ENCODE results near the gene TM2D3.
"Not testable (repeated sequence)": the region's sequence is repeated elsewhere in the genome, so short reads cannot be mapped to it uniquely, and the experiment has no call there.

Gene TM2D3

GRCh38 chr15:101626729-101627128, 25.5 kb downstream of the TM2D3 start:
- not testable (repeated sequence) for DNase-seq (ENCODE audit: low read depth); H3K4me3 ChIP-seq (ENCODE audit: low read depth, low read length)

GRCh38 chr15:101625980-101626379, 26.2 kb downstream of the TM2D3 start:
- DNase-seq (ENCODE audit: low read depth) = no peak
- no peak overlapping the region for H3K4me3 ChIP-seq (ENCODE audit: low read depth, low read length)

GRCh38 chr15:101625184-101625583, 27.0 kb downstream of the TM2D3 start:
- no peak for DNase-seq (ENCODE audit: low read depth)
- H3K4me3 ChIP-seq (ENCODE audit: low read depth, low read length) = no peak overlapping the region

- DNase-seq (ENCODE audit: low read depth) = no peak
- H3K4me3 ChIP-seq (ENCODE audit: low read depth, low read length) = no peak overlapping the region
Observed at GRCh38 chr15:101623367-101624304, 28.5 kb downstream of the TM2D3 start.

GRCh38 chr15:101621961-101622360, 30.2 kb downstream of the TM2D3 start:
- H3K4me3 ChIP-seq (ENCODE audit: low read depth, low read length) = no peak overlapping the region
- DNase-seq (ENCODE audit: low read depth) = no peak

GRCh38 chr15:101620671-101621070, 31.5 kb downstream of the TM2D3 start:
- no peak for DNase-seq (ENCODE audit: low read depth)
- H3K4me3 ChIP-seq (ENCODE audit: low read depth, low read length) = no peak overlapping the region

GRCh38 chr15:101619615-101619865, 32.6 kb downstream of the TM2D3 start:
- DNase-seq (ENCODE audit: low read depth) = no peak
- H3K4me3 ChIP-seq (ENCODE audit: low read depth, low read length) = no peak overlapping the region

GRCh38 chr15:101618851-101619614, 33.1 kb downstream of the TM2D3 start:
- H3K4me3 ChIP-seq (ENCODE audit: low read depth, low read length) = no peak overlapping the region
- no peak for DNase-seq (ENCODE audit: low read depth)

GRCh38 chr15:101618076-101618475, 34.1 kb downstream of the TM2D3 start:
- no peak for DNase-seq (ENCODE audit: low read depth)
- H3K4me3 ChIP-seq (ENCODE audit: low read depth, low read length) = no peak overlapping the region

GRCh38 chr15:101617390-101617965, 34.7 kb downstream of the TM2D3 start:
- no peak overlapping the region for H3K4me3 ChIP-seq (ENCODE audit: low read depth, low read length)

GRCh38 chr15:101615986-101616848, 36.0 kb downstream of the TM2D3 start:
- DNase-seq (ENCODE audit: low read depth) = no peak
- no peak overlapping the region for H3K4me3 ChIP-seq (ENCODE audit: low read depth, low read length)

More at GRCh38 chr15:101617390-101617965, 34.7 kb downstream of the TM2D3 start:
- DNase-seq (ENCODE audit: low read depth) = no peak

GRCh38 chr15:101615414-101615985, 36.7 kb downstream of the TM2D3 start:
- no peak overlapping the region for H3K4me3 ChIP-seq (ENCODE audit: low read depth, low read length)
- DNase-seq (ENCODE audit: low read depth) = no peak

GRCh38 chr15:101614761-101615160, 37.4 kb downstream of the TM2D3 start:
- no peak overlapping the region for H3K4me3 ChIP-seq (ENCODE audit: low read depth, low read length)
- DNase-seq (ENCODE audit: low read depth) = no peak

GRCh38 chr15:101614001-101614585, 38.1 kb downstream of the TM2D3 start:
- no peak overlapping the region for H3K4me3 ChIP-seq (ENCODE audit: low read depth, low read length)
- no peak for DNase-seq (ENCODE audit: low read depth)

GRCh38 chr15:101613130-101614000, 38.8 kb downstream of the TM2D3 start:
- no peak overlapping the region for H3K4me3 ChIP-seq (ENCODE audit: low read depth, low read length)
- DNase-seq (ENCODE audit: low read depth) = peak; percentile 56

- H3K4me3 ChIP-seq (ENCODE audit: low read depth, low read length) = no peak overlapping the region
- no peak for DNase-seq (ENCODE audit: low read depth)
Observed at GRCh38 chr15:101612676-101613075, 39.5 kb downstream of the TM2D3 start.

GRCh38 chr15:101611580-101612299, 40.4 kb downstream of the TM2D3 start:
- H3K4me3 ChIP-seq (ENCODE audit: low read depth, low read length) = no peak overlapping the region
- DNase-seq (ENCODE audit: low read depth) = no peak

Data from skeletal muscle cell (primary cell).